VCaP (cell line): ENCODE data around the gene RASL10B.

ENCODE experiments used
- H3K27ac ChIP-seq: fragments of 450-650 bp; 2 replicates; pipeline ENCODE4 v1.5.1; 2017
- TF ChIP-seq, protein P1 (sequence below): fragments of 450-650 bp; conservative IDR thresholded peaks from 2 replicates; pipeline ENCODE4 v1.5.1; 2017; ENCODE audit warnings: mild to moderate bottlenecking, moderate library complexity

The RASL10B gene

DNA sequence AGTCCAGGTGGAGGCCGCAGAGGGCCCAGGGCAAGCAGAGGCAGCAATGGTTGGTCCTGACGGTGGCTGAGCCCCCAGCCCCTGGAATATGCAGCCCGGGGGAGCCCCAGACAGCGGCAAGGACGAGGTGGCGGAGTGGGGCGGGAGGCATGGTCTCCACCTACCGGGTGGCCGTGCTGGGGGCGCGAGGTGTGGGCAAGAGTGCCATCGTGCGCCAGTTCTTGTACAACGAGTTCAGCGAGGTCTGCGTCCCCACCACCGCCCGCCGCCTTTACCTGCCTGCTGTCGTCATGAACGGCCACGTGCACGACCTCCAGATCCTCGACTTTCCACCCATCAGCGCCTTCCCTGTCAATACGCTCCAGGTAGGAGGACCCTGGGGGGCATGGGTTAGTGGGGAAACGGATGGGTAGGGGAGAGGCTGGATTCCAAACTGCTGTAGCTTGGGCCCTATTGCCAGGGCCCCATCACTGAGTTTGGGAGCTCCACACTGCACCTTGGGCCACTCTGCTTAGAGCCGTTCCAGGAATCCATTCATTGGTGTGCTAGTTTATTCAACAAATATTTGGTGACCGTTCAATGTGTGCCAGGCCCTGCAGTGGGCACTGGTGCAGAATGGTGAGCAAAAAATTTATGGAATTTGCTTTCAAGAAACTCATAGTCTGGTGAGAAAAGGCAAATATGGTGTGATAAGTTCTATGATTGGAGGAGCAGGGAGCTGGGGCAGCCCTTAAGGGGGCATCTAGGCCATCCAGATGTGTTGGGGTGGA, 3.8 kb downstream of the RASL10B start:
- H3K27ac ChIP-seq, result no peak overlapping the region
- TF ChIP-seq, protein P1, sequence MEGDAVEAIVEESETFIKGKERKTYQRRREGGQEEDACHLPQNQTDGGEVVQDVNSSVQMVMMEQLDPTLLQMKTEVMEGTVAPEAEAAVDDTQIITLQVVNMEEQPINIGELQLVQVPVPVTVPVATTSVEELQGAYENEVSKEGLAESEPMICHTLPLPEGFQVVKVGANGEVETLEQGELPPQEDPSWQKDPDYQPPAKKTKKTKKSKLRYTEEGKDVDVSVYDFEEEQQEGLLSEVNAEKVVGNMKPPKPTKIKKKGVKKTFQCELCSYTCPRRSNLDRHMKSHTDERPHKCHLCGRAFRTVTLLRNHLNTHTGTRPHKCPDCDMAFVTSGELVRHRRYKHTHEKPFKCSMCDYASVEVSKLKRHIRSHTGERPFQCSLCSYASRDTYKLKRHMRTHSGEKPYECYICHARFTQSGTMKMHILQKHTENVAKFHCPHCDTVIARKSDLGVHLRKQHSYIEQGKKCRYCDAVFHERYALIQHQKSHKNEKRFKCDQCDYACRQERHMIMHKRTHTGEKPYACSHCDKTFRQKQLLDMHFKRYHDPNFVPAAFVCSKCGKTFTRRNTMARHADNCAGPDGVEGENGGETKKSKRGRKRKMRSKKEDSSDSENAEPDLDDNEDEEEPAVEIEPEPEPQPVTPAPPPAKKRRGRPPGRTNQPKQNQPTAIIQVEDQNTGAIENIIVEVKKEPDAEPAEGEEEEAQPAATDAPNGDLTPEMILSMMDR, result no peak

DNA sequence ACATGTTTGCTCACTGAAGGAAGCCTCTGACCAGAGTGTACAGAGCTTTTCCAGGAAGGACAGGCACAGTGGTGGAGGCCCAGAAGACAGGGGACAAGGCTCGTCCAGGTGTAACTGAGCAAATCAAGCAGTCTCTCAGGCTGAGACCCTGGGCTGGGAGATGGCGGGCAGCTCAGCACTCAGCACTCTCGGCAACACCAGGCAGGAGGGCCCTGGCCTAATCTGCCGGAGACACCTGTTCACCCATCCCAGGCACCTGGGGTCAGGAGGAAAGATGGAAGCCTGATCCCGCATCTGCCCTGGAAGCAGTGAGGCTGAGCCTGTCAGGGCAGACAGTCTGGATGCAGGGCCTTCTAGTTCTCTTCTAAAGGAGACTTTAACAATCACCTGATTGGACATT, 4.8 kb downstream of the RASL10B start:
- H3K27ac ChIP-seq, result no peak overlapping the region
- TF ChIP-seq, protein P1, result no peak

DNA sequence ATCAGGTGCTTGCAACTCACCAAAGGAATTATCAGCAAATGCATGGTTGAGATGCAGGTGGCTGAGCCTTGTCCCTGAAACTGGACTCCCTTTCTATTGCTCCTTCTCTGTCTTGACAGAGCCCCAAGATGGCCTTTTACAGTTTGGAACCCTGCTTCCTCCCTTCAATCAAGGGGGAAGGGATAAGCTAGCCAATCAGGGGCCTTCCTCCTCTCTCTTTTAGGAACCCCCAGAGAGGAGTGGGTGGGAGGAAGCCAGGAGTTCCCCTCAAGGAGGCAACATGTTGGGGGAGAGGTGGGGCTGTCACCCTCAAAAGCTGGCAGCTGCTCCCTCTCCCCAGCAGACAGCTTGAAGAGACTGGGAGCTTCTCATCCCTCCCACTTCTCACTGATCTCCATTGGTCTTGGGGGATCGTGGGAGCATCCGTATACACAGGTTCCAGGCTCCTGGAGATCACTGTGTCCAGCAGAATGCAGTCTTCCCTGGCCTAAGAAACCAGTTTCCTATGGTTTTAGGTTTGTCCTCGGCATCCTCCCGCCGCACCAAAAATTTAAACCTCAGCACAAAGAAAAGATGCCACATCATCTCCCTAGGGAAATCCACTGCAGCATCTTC, 7.2 kb downstream of the RASL10B start:
- no peak overlapping the region for H3K27ac ChIP-seq
- TF ChIP-seq, protein P1, result no peak

DNA sequence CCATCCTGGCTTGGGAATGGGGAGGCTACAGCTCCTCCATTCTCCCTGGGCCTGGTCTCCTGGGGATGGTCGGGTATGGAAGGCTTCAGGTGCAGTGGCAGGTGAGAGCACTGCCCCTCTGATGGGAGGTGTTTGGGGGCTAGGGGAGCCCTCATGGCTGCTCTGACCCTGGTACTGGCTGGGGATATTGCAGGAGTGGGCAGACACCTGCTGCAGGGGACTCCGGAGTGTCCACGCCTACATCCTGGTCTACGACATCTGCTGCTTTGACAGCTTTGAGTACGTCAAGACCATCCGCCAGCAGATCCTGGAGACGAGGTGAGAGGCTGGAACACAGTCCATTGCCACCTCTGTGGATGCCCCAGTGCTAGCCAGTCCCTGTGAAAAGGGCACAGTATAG, 8.8 kb downstream of the RASL10B start:
- TF ChIP-seq, protein P1, result no peak
- no peak overlapping the region for H3K27ac ChIP-seq

DNA sequence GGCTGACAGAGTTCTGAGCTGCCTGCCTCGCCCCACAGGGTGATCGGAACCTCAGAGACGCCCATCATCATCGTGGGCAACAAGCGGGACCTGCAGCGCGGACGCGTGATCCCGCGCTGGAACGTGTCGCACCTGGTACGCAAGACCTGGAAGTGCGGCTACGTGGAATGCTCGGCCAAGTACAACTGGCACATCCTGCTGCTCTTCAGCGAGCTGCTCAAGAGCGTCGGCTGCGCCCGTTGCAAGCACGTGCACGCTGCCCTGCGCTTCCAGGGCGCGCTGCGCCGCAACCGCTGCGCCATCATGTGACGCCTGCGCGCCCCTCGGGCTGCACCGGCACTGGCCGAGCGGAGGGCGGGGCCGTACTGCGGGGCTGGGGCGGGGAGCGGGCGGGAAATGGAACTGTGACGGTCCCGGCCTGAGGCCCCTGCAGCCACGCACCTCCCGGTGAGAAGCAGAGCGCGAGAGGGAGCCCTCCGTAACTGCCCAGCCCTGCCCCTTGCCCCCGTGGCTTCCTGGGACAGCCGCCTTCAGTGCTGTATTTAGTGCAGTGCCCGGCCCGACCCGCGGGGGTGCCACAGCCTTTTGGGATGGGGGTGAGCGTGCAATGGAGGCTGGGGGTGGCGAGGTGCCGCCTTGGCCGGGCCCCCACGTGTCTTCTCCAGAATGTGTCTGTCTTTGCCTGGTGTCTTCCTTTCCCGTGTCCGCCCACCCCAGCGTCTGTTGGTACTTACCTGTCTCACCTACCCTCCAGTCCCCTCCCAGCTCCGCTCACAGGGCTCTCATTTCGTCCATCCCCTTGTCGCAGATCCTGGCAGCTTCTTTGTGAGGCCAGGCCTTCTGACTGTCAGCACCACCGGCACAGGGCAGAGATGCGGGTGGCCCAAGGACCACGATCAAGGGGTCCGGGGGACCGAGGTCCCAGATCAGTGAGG, 9.8 kb downstream of the RASL10B start:
- no peak overlapping the region for H3K27ac ChIP-seq
- TF ChIP-seq, protein P1, result peak; percentile 30; the same call in 1 of the 2 replicates

DNA sequence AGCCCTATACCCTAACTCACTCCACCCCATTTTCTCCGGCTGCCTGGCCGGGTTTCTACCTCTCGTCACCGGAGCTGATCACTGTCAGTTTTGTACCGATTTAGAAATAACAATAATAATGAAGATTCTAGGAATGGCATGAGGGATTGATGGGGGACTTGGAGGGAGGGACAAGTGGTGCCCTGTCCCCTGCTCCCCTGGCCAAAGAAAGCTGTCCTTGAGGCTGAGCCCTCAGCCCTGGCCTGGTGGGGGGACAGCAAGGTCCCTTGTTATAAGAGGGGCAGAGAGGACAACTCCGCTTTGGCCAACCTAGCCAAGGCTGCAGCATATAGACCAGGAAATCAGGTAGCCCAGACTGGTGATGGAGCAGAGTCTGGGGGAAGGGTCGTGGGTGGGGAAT, 11.1 kb downstream of the RASL10B start:
- TF ChIP-seq, protein P1, result no peak
- H3K27ac ChIP-seq, result no peak overlapping the region
